ENCODE measurements around the gene AFG3L2.

AFG3L2 gene

DNA sequence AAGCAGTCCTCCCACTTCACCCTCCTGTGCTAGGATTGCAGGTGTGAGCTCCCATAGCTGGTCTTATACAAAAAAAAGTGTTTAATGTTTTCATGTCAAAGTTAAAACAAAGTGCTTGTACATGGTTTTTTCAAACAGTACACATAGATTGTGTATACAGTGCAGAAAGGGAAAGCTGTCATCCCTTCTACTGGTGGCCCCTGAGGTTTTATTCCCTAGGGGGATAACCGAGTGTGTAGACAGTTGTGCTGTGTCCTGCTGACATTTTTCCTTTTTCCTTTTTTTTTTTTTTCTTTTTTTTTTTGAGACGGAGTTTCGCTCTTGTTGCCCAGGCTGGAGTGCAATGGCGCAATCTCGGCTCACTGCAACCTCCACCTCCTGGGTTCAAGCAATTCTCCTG, 58.2 kb downstream of the AFG3L2 start:
- TF ChIP-seq CTCF (IDR thresholded peaks at IDR 0.05; ENCODE audit: low read depth, low read length, missing control alignments): no peak
- no peak overlapping the region for H3K4me3 ChIP-seq (replicated peaks; ENCODE audit: low read depth, low read length)

GRCh38 chr18:12318334-12318697, 58.7 kb downstream of the AFG3L2 start:
- no peak overlapping the region for H3K4me3 ChIP-seq (replicated peaks; ENCODE audit: low read depth, low read length)
- no peak for TF ChIP-seq CTCF (IDR thresholded peaks at IDR 0.05; ENCODE audit: low read depth, low read length, missing control alignments)
- DNase-seq (ENCODE audit: extremely low read depth, low read depth): no peak

More for the DNA sequence above, 58.2 kb downstream of the AFG3L2 start:
- DNase-seq (ENCODE audit: extremely low read depth, low read depth): no peak

- H3K4me3 ChIP-seq (replicated peaks; ENCODE audit: low read depth, low read length): no peak overlapping the region
- TF ChIP-seq CTCF (IDR thresholded peaks at IDR 0.05; ENCODE audit: low read depth, low read length, missing control alignments): no peak
- no peak for DNase-seq (ENCODE audit: extremely low read depth, low read depth)
Measured at GRCh38 chr18:12317664-12318333, 59.2 kb downstream of the AFG3L2 start.

GRCh38 chr18:12315911-12316310, 61.1 kb downstream of the AFG3L2 start:
- DNase-seq (ENCODE audit: extremely low read depth, low read depth): no peak
- H3K4me3 ChIP-seq (replicated peaks; ENCODE audit: low read depth, low read length): no peak overlapping the region
- no peak for TF ChIP-seq CTCF (IDR thresholded peaks at IDR 0.05; ENCODE audit: low read depth, low read length, missing control alignments)

DNA sequence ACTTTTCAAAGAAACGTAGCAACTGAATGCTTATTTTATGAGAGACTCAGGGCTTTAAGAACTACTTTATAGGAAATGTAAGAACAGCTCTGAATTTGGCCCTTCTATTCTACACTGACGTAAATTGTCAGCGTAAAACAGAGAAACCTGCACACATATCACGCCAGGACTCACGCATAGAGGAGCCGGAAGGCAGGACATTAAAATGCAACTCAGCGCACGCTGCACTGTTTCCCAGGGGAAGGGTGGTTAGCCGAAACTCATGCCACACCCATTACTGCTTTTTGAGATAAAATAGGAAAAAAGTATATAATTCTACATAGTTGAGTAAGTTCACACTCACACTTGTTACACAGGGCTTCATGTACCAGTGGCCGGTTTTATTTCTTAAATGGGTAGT, 61.5 kb downstream of the AFG3L2 start:
- TF ChIP-seq CTCF (IDR thresholded peaks at IDR 0.05; ENCODE audit: low read depth, low read length, missing control alignments): no peak
- no peak overlapping the region for H3K4me3 ChIP-seq (replicated peaks; ENCODE audit: low read depth, low read length)
- DNase-seq (ENCODE audit: extremely low read depth, low read depth): no peak

- TF ChIP-seq CTCF (IDR thresholded peaks at IDR 0.05; ENCODE audit: low read depth, low read length, missing control alignments): no peak
- DNase-seq (ENCODE audit: extremely low read depth, low read depth): no peak
- no peak overlapping the region for H3K4me3 ChIP-seq (replicated peaks; ENCODE audit: low read depth, low read length)
Measured at GRCh38 chr18:12314591-12315305, 62.3 kb downstream of the AFG3L2 start.
